B cell (primary cell): ENCODE results near the gene RASGRP4. TPM values are rescaled to one million over a fixed set of nuclear protein-coding genes. Genes with fewer than 3 reads are reported as not detected.

Experiments
- ATAC-seq: fragments of 200-7000 bp; cut with Tn5 transposase; one replicate; pipeline ENCODE4 v1.10.0; 2021; ENCODE audit warnings: low read depth, mild to moderate bottlenecking, moderate number of reproducible peaks, moderate library complexity
- CTCF ChIA-PET: fragments of 350-600 bp; sonication (Branson Sonifier 250); formaldehyde crosslinking; loops from one replicate; lab custom pipeline; 2021; ENCODE audit warnings: antibody characterized with exemption, inconsistent platforms; lab: Charles Lee
- POLR2A ChIA-PET: fragments of 350-600 bp; sonication (Branson Sonifier 250); formaldehyde crosslinking; loops from one replicate; lab custom pipeline; 2021; ENCODE audit warnings: antibody characterized with exemption; lab: Charles Lee
- DNase-seq: peaks from one replicate; pipeline ENCODE4 v3.0.0; 2013
- H2AFZ ChIP-seq: 2 replicates; pipeline ENCODE4 v1.6.1; 2012; ENCODE audit warnings: mild to moderate bottlenecking, low read depth, low read length; ENCODE audit not compliant: insufficient read depth, poor library complexity, severe bottlenecking
- H3K27ac ChIP-seq, 2 donors: 1 replicate in 1 of 2; 2 replicates in 1 of 2; pipeline ENCODE4 v1.5.1; 2012 to 2013; ENCODE audit warnings: low read length in 2 of 2, mild to moderate bottlenecking in 2 of 2, moderate library complexity in 1 of 2
- H3K27me3 ChIP-seq, 4 experiments: fragments of 200-600 bp in 1 of 4; sonication (generic) in 1 of 4; replicated peaks in 1 of 4; 1 replicate in 2 of 4; 2 replicates in 2 of 4; pipeline versions ENCODE4 v1.6.1 to v1.7.0; 2013 to 2016; ENCODE audit warnings: low read length in 3 of 4, mild to moderate bottlenecking in 2 of 4, mixed read lengths in 1 of 4, moderate library complexity in 1 of 4; ENCODE audit not compliant: insufficient read depth in 4 of 4, control insufficient read depth in 3 of 4; ENCODE audit errors: control extremely low read depth in 1 of 4
- H3K36me3 ChIP-seq, 2 experiments: replicated peaks in 1 of 2; 1 replicate in 1 of 2; 2 replicates in 1 of 2; pipeline versions ENCODE4 v1.6.1 to v1.7.1; 2013; ENCODE audit warnings: low read length in 1 of 2; ENCODE audit not compliant: insufficient read depth in 2 of 2, control insufficient read depth in 1 of 2; ENCODE audit errors: control extremely low read depth in 1 of 2, extremely low read depth in 1 of 2
- H3K4me1 ChIP-seq, 2 donors: fragments of 200-600 bp in 1 of 2; sonication (generic) in 1 of 2; 1 replicate in 1 of 2; 2 replicates in 1 of 2; pipeline versions ENCODE4 v1.5.1 to v1.6.1; 2013 to 2017; ENCODE audit warnings: low read length in 2 of 2; ENCODE audit not compliant: control insufficient read depth in 2 of 2, insufficient read depth in 2 of 2
- H3K4me2 ChIP-seq: replicated peaks from 2 replicates; pipeline ENCODE3; 2012; ENCODE audit warnings: mild to moderate bottlenecking, low read depth, low read length; ENCODE audit not compliant: poor library complexity, severe bottlenecking
- H3K4me3 ChIP-seq, 5 experiments: fragments of 200-600 bp in 1 of 5; sonication (generic) in 1 of 5; 1 replicate in 3 of 5; 2 replicates in 2 of 5; pipeline versions ENCODE4 v1.5.1 to v1.7.0; 2011 to 2016; ENCODE audit warnings: low read length in 4 of 5, mild to moderate bottlenecking in 4 of 5, low read depth in 2 of 5, control low read depth in 1 of 5, moderate library complexity in 1 of 5; ENCODE audit not compliant: insufficient read depth in 1 of 5; ENCODE audit errors: control extremely low read depth in 1 of 5, extremely low read depth in 1 of 5
- H3K79me2 ChIP-seq: fragments of 200-600 bp; sonication (generic); one replicate; pipeline ENCODE4 v1.6.0; 2016; ENCODE audit warnings: low read length; ENCODE audit not compliant: control insufficient read depth, insufficient read depth
- H3K9ac ChIP-seq: fragments of 200-600 bp; sonication (generic); 2 replicates; pipeline ENCODE4 v1.6.1; 2017; ENCODE audit warnings: mild to moderate bottlenecking, low read length, moderate library complexity
- H3K9me3 ChIP-seq, 3 donors: one replicate each; pipeline versions ENCODE4 v1.6.1 to v1.7.1; 2013; ENCODE audit warnings: low read length in 2 of 3; ENCODE audit not compliant: control insufficient read depth in 2 of 3, insufficient read depth in 1 of 3; ENCODE audit errors: control extremely low read depth in 1 of 3
- H4K20me1 ChIP-seq: 2 replicates; pipeline ENCODE4 v1.6.0; 2012; ENCODE audit warnings: mild to moderate bottlenecking, low read length; ENCODE audit not compliant: insufficient read depth, control insufficient read depth, poor library complexity, severe bottlenecking
- H3K27ac Mint-ChIP-seq: one replicate; pipeline ENCODE4 v1.8.0; 2021; ENCODE audit warnings: mixed read lengths
- H3K27me3 Mint-ChIP-seq: one replicate; pipeline ENCODE4 v1.8.0; 2021; ENCODE audit warnings: mixed read lengths
- H3K4me1 Mint-ChIP-seq: one replicate; pipeline ENCODE4 v1.8.0; 2021; ENCODE audit warnings: mixed read lengths
- H3K4me3 Mint-ChIP-seq: one replicate; pipeline ENCODE4 v1.8.0; 2021; ENCODE audit warnings: mixed read lengths
- H3K9me3 Mint-ChIP-seq: one replicate; pipeline ENCODE4 v1.8.0; 2022; ENCODE audit warnings: mixed read lengths; ENCODE audit not compliant: insufficient read depth
- EZH2 ChIP-seq: IDR thresholded peaks from 2 replicates; pipeline ENCODE4 v1.6.1; 2012; ENCODE audit warnings: borderline replicate concordance, low read depth, mild to moderate bottlenecking, moderate library complexity, low read length; ENCODE audit not compliant: insufficient read depth, poor library complexity, severe bottlenecking
- WGBS: methylation state at CpG from one replicate; pipeline ENCODE4 v1.1.5; 2013; ENCODE audit warnings: missing lambda C conversion rate; ENCODE audit not compliant: insufficient coverage; 5-methylcytosine and 5-hydroxymethylcytosine counted together
- intact Hi-C: fragments of 100-400 bp; cut with micrococcal nuclease; formaldehyde crosslinking; loops from one replicate; pipeline ENCODE4 v1.10.0; 2022
- polyA plus RNA-seq: library from polyadenylated mRNA; depleted of rRNA; stranded (reverse); fragments of >200 nt; gene quantifications from 2 replicates; pipeline ENCODE4 v1.2.3, GENCODE V29; 2012
- total RNA-seq, 2 donors: library from RNA; stranded (reverse); fragments of 120-200 nt in 1 of 2; gene quantifications; 1 replicate in 1 of 2; 2 replicates in 1 of 2; pipeline versions ENCODE4 v1.2.3 to v1.2.4, GENCODE V29; 2013 to 2022
- TF ChIP-seq, protein P1 (sequence below): fragments of 200-600 bp; IDR thresholded peaks from one replicate; pipeline ENCODE4 v1.8.0; 2022; ENCODE audit warnings: antibody characterized with exemption, mild to moderate bottlenecking

Gene RASGRP4
- total and polyA plus RNA-seq, 2 donors (not counting 1 experiment from before 2014, with no cell fraction given) = 0.20 to 0.98 TPM

DNA sequence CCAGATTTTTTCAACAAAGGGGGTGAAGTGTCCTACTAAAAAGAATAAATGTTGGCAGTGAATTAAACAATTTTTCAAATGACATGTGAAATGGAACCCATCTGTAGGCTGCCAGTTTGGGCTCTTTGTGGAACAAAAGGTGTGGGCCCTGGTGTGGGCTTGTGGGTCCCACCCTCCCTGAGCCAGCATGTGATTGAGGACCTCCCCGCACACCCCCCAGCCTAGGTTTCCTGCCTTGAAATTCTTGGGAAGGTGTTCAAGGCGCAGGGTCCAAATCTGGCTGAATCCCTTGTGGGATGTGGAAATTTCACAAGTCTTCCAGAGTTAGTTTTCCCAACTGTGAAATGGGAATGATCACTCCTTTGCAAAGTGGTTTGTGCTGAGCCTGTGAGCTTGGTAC is 42.3 kb downstream of the RASGRP4 start:
- H3K27me3 ChIP-seq = peaks cover 0 to 39% (median 15%) of the 10 kb centered on the region in 4 experiments
- H3K36me3 ChIP-seq = peaks cover 0 to 58% of the 10 kb centered on the region in 2 experiments
- Mint-ChIP-seq H3K9me3 (no peaks in the 10 kb centered on the region), H3K27ac (no peak overlapping the region), H3K4me3 (no peak overlapping the region), H3K4me1 (peaks cover 22% of the 10 kb centered on the region), H3K27me3 (peaks cover 14% of the 10 kb centered on the region)
- TF ChIP-seq, protein P1, sequence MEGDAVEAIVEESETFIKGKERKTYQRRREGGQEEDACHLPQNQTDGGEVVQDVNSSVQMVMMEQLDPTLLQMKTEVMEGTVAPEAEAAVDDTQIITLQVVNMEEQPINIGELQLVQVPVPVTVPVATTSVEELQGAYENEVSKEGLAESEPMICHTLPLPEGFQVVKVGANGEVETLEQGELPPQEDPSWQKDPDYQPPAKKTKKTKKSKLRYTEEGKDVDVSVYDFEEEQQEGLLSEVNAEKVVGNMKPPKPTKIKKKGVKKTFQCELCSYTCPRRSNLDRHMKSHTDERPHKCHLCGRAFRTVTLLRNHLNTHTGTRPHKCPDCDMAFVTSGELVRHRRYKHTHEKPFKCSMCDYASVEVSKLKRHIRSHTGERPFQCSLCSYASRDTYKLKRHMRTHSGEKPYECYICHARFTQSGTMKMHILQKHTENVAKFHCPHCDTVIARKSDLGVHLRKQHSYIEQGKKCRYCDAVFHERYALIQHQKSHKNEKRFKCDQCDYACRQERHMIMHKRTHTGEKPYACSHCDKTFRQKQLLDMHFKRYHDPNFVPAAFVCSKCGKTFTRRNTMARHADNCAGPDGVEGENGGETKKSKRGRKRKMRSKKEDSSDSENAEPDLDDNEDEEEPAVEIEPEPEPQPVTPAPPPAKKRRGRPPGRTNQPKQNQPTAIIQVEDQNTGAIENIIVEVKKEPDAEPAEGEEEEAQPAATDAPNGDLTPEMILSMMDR = no peak
- no peak for TF ChIP-seq EZH2
- peaks cover 13% of the 10 kb centered on the region for H3K79me2 ChIP-seq
- H2AFZ ChIP-seq = no peak overlapping the region
- intact Hi-C loops = no loop called here
- DNase-seq = no peak
- no peak for ATAC-seq
- POLR2A ChIA-PET = interaction anchor here (0.7 kb wide), 1 partner anchor 477 kb away, joined by 3 read pairs; the partner anchor contains the start of gene WDR87
- H3K4me3 ChIP-seq = no peak overlapping the region
- no peak overlapping the region for H3K4me2 ChIP-seq
- 100% methylated on average over 1 of the region's 2 CpGs for WGBS
- CTCF ChIA-PET = interaction anchor here (0.9 kb wide), 1 partner anchor 234 kb away, joined by 3 read pairs; the partner anchor contains the start of gene MAP4K1
- no peak overlapping the region for H3K27ac ChIP-seq
- peaks cover 83% of the 10 kb centered on the region for H4K20me1 ChIP-seq
- peaks cover 0 to 30% (median 0%) of the 10 kb centered on the region in 3 donors for H3K9me3 ChIP-seq
- H3K9ac ChIP-seq = no peak overlapping the region
- peaks cover 29% of the 10 kb centered on the region in 2 donors for H3K4me1 ChIP-seq

DNA sequence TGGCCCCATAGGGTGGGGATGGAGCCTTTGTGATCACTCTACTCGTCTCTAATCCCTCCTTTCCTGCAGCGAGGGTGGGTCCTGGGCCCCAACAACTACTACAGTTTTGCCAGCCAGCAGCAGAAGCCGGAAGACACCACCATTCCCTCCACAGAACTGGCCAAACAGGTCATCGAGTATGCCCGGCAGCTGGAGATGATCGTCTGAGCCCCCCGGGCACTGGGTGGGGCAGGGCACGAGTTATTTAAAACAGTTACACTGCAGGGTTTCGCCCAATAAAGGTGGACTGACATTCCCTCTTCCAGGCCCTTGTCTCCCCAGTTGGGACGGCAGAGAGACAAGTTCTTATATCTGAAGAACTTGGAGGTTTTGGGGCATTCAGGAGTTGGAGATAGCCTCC is 42.8 kb downstream of the RASGRP4 start:
- peaks cover 0 to 58% of the 10 kb centered on the region in 2 experiments for H3K36me3 ChIP-seq
- intact Hi-C loops = no loop called here
- Mint-ChIP-seq H3K27ac (no peak overlapping the region), H3K9me3 (no peaks in the 10 kb centered on the region), H3K4me1 (peaks cover 20% of the 10 kb centered on the region), H3K27me3 (peaks cover 13% of the 10 kb centered on the region), H3K4me3 (no peak overlapping the region)
- no peak overlapping the region for H3K9ac ChIP-seq
- DNase-seq (no peak), ATAC-seq (no peak)
- ChIA-PET CTCF (interaction anchor here (0.9 kb wide), 1 partner anchor 235 kb away, joined by 3 read pairs; the partner anchor contains the start of gene MAP4K1), POLR2A (no interaction called here)
- peaks cover 25% of the 10 kb centered on the region in 2 donors for H3K4me1 ChIP-seq
- WGBS = 100% methylated on average over 10 of the region's 10 CpGs
- no peak overlapping the region for H2AFZ ChIP-seq
- no peak overlapping the region for H3K4me3 ChIP-seq
- peaks cover 16% of the 10 kb centered on the region for H3K79me2 ChIP-seq
- peaks cover 89% of the 10 kb centered on the region for H4K20me1 ChIP-seq
- no peak for TF ChIP-seq EZH2
- TF ChIP-seq, protein P1 = no peak
- H3K27me3 ChIP-seq = peaks cover 0 to 36% (median 14%) of the 10 kb centered on the region in 4 experiments
- H3K4me2 ChIP-seq = no peak overlapping the region
- no peak overlapping the region for H3K27ac ChIP-seq
- peaks cover 0 to 28% (median 0%) of the 10 kb centered on the region in 3 donors for H3K9me3 ChIP-seq
